ENCODE data around the gene ZNF835.

Gene ZNF835

GRCh38 chr19:56663931-56664500 is 7.5 kb downstream of the ZNF835 start:
- in situ Hi-C loops (cut with MboI; ENCODE audit: low sequenced_read_pairs): no loop called here

- in situ Hi-C loops (cut with MboI; ENCODE audit: low sequenced_read_pairs): no loop called here
These were observed 10.3 kb downstream of the ZNF835 start for GRCh38 chr19:56661248-56661647.

GRCh38 chr19:56660381-56661107 is 11.0 kb downstream of the ZNF835 start:
- in situ Hi-C loops (cut with MboI; ENCODE audit: low sequenced_read_pairs): no loop called here

GRCh38 chr19:56654151-56654550 is 17.4 kb downstream of the ZNF835 start:
- in situ Hi-C loops (cut with MboI; ENCODE audit: low sequenced_read_pairs): no loop called here

- in situ Hi-C loops (cut with MboI; ENCODE audit: low sequenced_read_pairs): no loop called here
These were observed 28.0 kb downstream of the ZNF835 start for GRCh38 chr19:56643460-56643955.

GRCh38 chr19:56642711-56643459 is 28.7 kb downstream of the ZNF835 start, which contains the start of gene SMIM17:
Gene SMIM17 (plus strand): TSS chr19:56643159. CDS start chr19:56645668, 2,509 bp downstream.
- in situ Hi-C loops (cut with MboI; ENCODE audit: low sequenced_read_pairs): no loop called here

GRCh38 chr19:56639217-56639616 is 32.3 kb downstream of the ZNF835 start:
- in situ Hi-C loops (cut with MboI; ENCODE audit: low sequenced_read_pairs): no loop called here

GRCh38 chr19:56637976-56638555 is 33.5 kb downstream of the ZNF835 start:
- in situ Hi-C loops (cut with MboI; ENCODE audit: low sequenced_read_pairs): no loop called here

GRCh38 chr19:56633021-56633420 is 38.5 kb downstream of the ZNF835 start:
- in situ Hi-C loops (cut with MboI; ENCODE audit: low sequenced_read_pairs): no loop called here

- in situ Hi-C loops (cut with MboI; ENCODE audit: low sequenced_read_pairs): no loop called here
These were observed 45.8 kb downstream of the ZNF835 start for GRCh38 chr19:56625708-56626107.

GRCh38 chr19:56623006-56623405 is 48.6 kb downstream of the ZNF835 start:
- in situ Hi-C loops (cut with MboI; ENCODE audit: low sequenced_read_pairs): no loop called here

- in situ Hi-C loops (cut with MboI; ENCODE audit: low sequenced_read_pairs): no loop called here
These were observed 49.2 kb downstream of the ZNF835 start for GRCh38 chr19:56622374-56622773.

- in situ Hi-C loops (cut with MboI; ENCODE audit: low sequenced_read_pairs): no loop called here
These were observed 52.4 kb downstream of the ZNF835 start for GRCh38 chr19:56619121-56619520.

GRCh38 chr19:56617531-56617930 is 54.0 kb downstream of the ZNF835 start:
- in situ Hi-C loops (cut with MboI; ENCODE audit: low sequenced_read_pairs): no loop called here

GRCh38 chr19:56613639-56614038 is 57.9 kb downstream of the ZNF835 start:
- in situ Hi-C loops (cut with MboI; ENCODE audit: low sequenced_read_pairs): no loop called here

- in situ Hi-C loops (cut with MboI; ENCODE audit: low sequenced_read_pairs): no loop called here
These were observed 58.8 kb downstream of the ZNF835 start for GRCh38 chr19:56612737-56613136.
